Measurements from ENCODE around the gene DSG4.

- no peak for TF ChIP-seq POLR2AphosphoS5 (IDR thresholded peaks at IDR 0.05)
- TF ChIP-seq CTCF (IDR thresholded peaks at IDR 0.05): no peak
These were observed 73.8 kb downstream of the DSG4 start for GRCh38 chr18:31450409-31450808.

Measured in transverse colon (tissue), 4 donors.